Colon (tissue), 2 donors: Measurements from ENCODE around the gene ARID3A.

ENCODE experiments used
- FAIRE-seq: peaks from 2 replicates; lab custom pipeline; 2012; peaks lifted over from hg19 to GRCh38; lab: Jason Lieb, UNC
- donor health status: control.
- donor health status: control.

The ARID3A gene

DNA sequence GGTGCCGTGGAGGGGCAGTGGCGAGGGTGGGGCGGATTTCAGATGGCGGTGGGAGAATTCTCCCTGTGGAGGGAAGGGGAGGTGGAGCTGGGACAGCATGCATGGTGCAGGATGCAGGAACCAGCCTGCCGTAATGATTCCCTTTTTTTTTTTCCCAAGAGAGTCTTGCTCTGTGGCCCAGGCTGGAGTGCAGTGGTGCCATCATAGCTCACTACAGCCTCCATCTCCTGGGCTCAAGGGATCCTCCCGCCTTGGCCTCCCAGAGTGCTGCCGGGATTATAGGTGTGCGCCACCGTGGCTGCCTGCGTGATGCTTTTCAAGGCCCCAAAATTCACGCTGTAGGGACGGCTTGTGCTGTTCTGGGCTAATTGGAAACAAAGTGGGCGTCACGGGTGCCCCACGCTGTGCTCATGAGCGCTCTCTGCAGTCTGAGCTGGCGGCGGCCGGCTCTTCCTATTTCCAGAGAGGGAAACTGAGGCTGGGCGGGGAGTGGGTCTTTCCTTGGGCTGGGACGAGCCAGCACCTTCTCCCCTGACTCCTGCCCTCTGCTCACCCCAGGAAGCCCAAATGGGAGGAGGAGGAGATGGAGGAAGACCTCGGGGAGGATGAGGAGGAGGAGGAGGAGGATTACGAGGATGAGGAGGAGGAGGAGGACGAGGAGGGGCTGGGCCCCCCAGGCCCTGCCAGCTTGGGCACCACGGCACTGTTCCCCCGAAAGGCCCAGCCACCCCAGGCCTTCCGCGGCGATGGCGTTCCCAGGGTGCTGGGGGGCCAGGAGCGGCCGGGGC lies 6.2 kb downstream of the ARID3A start:
- no peak for FAIRE-seq

DNA sequence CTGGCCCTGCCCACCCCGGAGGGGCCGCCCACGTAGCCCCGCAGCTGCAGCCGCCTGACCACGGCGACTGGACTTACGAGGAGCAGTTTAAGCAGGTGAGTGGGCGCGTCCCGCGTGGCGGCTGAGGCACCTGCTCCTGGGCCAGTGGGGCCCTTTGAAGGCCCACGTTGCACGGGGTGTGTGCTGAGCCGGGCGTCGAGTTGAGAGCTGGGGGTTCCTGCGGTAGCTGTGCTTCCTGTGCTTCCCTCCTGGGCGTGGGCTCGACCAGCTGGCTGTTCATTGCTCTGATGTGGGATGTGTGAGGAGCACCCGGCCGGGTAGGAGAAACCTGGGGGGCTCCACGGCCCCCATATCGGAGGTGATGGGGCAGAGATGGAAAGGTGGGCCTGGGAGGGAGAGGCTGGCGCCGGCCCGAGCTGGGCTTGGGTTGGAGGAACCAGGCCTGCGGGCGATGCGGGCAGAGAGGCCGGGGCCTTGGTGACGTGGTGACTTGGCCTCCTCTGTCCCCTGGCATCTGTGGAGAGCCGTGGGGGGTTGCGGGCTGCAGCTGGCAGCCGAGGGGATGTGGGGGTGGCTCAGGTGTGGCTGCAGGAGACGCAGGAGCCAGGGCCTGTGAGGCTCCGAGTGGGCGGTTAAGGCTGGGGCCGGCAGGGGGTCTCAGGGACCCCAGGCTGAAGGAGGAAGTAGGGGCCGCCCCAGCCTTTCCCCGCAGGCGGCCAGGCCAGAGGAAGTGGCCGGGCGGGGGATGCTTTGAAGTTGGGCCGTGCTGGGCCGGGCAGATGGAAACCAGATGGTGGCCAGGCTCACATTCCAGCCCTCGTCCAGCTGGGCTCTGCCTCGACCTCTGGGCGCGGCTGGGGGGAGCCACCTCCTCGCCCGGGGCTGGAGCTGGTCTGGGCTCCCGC lies 7.1 kb downstream of the ARID3A start:
- no peak for FAIRE-seq

DNA sequence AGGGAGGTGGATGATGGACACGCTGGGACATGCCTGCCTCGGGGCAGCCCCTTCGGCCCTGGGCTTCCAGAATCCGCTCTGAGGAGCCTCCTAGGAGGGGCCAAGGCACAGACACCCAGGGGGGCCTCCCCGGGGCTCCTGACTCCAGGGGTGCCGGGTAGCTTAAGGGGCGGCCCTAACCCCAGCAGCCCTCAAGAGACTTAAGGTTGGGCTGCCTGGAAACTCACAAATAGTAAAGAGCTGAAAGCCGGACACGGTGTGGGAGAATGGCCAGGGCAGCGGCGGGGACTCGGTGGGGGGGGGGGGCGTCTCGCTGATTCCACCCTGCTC lies 7.7 kb downstream of the ARID3A start:
- FAIRE-seq = no peak

DNA sequence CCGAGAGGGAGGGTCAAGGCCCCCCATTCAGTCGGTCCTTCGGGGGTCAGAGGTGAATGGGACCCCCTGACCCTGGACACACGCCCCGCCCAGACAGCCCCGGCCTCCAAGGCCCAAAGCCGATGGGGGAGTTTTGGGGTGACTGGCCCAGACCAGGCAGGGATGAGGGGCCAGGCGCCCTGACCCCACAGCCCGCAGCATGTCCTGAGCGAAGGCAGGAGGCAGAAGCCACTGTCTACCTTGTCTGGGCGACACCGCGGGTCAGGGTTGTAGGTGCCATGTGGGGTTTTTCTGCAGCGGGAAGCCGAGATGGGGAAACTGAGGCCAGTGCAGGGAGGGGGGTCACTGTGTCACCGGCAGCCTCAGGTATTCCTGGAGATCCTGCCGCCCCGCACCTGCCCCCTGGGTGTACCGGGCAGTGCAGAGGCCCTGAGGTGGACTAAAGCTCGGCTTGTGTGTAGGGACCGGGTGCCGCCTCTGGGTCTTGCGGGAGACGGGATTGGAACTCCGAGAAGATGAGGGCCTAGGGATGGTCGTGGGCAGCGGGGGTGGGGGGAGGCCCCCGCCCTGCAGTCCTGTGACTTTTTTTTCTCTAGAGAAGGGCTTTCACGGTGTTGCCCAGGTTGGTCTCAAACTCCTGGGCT lies 8.5 kb downstream of the ARID3A start:
- FAIRE-seq = no peak

DNA sequence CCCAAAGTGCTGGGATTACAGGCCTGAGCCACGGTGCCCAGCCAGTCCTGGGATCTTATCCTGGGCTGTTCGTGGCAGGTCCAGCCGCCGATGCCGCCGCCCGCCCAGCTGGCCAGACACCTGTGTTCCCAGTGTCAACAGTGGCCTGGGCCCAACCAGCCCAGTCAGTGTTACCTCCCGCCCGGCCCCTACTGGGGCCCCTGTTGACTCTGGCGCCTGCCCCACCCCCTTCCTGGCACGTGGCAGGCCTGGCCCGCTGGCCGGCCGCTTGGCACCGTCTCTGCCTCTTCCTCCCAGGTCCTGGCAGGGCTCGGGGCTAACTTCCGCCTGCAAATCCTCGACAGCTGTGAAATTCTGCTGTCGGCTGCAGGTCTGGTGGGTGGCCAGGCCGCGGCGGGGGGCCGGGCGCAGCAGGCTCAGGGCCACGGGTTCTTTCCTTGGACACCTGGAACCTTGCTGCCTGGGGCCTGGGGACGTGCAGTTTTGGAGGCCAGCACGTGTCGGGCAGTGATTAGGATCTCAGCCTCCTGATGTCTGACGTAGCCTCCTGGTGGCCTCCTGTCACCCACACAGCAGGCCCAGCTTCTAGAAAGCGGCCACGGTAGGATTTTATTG lies 9.1 kb downstream of the ARID3A start:
- no peak for FAIRE-seq

DNA sequence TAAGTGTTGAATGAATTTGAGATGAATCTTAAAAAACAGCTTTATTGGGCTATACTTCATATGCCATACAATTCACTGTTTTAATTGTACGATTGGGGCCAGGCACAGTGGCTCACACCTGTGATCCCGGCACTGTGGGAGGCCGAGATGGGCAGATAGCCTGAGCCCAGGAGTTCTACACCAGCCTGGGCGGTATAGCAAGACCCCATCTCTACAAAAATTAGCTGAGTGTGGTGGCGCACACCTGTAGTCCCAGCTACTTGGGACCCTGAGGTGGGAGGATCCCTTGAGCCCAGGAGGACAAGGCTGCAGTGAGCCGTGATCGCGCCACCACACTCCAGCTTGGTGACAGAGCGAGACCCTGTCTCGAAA lies 10.3 kb downstream of the ARID3A start:
- FAIRE-seq = no peak

DNA sequence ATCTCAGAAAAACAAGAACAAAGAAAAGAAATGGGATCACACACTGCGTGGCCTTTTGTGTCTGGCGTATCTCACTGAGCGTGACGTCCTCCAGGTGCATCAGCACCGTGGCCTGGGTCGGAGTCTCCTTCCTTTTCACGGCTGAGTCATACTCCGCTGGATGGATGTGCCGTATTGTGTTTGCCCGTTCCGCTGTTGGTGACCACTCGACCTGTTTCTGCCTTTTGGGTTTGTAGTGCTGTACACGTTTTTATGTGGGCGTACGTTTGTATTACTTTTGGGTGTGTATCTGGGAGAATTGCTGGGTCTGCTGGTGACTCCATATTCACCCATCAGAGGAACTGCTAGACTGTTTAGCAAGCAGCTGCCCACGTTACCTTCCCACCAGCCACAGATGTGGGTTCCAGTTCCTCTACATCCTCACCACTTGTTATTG lies 11.4 kb downstream of the ARID3A start:
- FAIRE-seq = no peak

DNA sequence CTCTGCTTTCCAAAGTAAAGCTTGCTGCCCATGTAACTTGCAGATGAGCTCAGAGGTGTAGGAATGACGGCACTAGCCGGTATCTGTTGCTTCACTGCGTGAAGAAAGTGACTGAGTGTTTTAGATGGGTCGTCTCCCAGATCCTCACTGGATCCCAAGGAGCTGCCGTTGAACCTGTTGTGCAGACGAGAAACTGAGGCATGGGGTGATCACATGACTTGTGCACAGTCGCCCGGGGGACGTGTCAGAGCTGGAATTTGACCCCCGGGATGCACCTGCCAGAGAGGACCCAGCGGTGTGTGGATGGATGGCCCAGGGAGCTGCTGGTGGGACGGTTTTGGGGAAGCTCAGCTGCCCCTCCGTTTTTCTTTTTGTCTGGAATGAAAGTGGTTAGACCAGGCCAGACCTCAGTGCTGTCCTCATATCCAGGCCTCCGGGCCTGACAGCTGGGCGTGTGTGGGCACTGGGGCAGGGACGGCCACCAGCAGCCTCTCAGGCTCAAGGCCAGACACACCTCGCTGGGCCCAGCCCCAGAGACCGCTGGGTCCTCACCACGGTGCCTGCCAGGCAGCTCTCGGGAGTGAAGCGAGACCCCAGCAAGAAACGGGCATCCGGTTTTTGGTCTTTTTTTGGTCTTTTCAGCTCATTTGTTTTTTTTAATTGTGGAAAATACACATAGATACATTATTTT lies 12.5 kb downstream of the ARID3A start:
- FAIRE-seq = no peak

DNA sequence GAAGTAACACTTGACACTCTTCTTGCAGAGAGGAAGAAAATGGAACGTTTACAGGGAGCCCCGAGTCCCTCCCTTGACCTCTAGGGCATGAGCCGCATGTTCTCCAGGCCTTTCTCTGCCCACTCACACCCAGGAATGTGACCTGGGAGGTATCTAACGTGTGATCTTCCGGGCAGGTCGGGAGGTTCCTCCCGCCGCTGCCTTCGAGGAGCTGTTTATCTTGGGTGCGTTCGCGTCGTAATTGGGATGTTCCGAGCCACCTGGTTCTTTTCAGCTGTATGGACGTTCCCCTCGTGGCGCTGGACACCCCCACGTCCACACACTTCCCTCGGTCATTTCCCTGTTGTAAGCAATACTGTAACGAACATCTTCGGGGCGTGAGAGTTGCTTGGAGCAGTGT lies 13.6 kb downstream of the ARID3A start:
- no peak for FAIRE-seq

DNA sequence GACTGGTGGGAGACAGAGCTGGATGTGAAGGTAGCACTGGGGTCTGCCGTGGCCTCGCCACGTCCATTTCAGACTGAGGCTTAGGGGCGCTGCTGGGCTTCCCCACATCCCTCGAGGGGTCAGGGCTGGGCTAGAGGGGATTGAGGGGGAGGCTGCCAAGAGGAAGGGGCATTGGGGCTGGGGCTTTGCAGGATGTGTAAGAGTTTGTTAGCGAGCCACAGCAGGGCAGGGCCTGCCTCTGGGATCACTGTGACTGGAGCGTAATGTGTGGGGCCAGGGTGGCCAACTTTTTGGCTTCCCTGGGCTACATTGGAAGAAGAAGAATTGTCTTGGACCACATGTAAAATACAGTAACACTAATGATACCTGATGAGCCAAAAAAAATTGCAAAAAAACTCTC lies 14.1 kb downstream of the ARID3A start:
- FAIRE-seq = no peak

DNA sequence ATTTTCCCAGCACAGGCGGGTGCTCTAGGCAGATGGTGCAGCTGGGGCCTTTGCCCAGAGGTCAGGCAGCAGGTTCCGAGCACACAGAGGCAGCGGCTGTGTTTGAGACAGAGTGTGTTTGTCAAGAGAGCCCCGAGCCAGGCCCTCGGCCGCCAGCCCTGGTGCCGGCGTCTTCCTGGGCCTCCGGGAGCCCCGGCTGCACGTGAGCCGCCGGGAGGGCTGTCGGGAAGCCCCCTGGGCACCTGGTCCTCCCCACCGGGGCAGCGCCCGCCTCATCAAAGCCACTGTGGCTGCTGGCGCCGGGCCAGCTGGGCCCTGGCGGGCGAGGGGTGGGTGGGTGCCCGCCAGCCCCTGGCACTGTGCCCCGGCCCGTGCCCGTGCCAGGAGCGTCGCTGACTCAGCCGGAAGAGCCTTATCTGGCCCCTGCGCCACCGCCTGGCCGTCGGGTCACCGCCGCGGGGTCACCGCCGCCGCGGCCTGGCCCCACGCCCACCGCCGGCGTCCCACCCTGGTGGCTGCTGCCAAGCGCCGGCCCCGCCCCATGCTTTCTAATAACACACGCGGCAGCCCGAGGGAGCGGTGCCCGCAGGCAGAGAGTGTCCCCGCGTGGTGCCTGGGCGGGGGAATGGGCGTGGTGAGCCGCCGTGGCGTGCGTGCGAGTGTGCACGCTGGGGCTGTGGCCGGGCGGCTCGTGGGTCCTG lies 14.9 kb downstream of the ARID3A start:
- FAIRE-seq = no peak

DNA sequence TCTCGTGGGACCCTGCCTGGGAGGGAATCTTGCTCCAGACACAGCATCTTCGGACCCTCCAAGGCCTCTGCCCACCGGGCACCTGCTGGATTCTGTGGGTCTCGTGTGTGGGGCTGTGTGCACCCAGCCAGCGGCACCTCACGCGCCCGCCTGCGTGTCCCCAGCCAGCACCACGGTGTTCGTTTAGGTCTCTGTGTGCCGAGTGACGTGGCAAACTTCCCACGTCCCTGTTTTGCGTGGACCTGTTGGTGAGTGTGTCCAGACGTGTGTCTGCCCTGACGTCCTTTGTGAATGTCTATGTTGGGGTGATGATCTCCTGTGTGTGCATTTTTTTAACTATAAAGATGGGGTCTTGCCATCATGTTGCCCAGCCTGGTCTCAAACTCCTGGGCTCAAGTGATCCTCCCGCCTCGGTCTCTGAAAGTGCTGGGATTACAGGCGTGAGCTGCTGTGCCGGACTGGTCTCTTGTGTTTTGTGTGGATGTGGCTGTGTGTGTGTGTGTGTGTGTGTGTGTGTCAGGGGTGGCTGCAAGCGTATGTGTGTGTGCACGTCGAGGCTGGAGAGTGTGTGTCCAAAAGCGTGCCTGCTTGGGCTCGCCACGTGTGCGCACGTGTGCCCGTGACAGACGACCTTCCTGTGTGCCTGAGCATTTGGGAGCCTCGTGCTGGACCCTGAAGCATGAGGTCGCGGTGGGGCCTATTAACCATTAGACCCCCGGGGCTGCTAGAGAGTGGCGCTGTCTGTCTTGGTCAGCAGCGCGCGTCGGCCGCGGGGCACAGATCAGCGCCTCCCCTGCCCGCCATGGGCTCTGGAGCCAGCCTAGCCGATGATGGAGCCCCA lies 15.7 kb downstream of the ARID3A start:
- no peak for FAIRE-seq

DNA sequence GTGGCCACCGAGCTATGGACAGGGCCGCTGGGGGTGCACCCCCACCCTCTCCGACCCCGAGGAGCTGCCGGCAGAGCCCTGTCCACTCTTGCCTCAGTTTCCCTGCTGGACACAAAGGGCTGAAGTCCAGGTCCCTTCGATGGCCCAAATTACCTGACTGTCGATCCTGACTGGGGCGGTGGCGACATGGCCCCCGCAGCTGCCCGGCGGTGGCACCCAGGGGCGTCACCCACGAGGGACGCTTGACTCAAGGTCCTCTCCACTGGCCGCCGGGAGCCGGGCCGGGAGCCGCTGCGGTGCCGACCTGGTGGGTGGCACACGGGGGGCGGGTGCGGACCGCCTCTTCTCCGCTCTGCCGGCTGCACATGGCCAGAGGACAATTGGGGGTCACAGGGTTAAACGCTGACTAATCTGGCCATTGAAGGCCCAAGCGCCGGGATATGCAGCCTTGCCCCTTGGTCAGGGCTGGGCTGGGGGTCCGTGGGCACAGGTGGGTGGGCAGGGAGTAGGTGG lies 16.4 kb downstream of the ARID3A start:
- no peak for FAIRE-seq

DNA sequence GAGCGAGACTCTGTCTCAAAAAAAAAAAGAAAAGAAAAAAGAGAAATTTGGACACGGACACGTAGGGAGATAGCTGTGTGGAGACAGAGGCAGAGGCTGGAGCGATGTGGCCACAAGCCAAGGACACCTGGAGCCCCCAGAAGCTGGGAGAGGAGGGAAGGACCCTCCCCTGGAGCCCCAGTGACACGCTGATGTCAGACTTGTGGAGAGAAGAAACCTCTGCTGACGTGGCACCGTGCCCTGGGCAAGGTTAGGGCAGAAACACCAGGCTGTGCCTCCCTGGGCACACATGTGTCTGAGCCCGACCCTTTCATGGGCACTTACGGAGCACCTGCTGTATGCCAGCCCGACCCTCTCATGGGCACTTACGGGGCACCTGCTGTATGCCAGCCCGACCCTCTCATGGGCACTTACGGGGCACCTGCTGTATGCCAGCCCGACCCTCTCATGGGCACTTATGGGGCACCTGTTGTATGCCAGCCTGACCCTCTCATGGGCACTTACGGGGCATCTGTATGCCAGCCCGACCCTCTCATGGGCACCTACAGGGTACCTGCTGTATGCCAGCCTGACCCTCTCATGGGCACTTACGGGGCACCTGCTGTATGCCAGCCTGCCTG lies 17.8 kb downstream of the ARID3A start:
- FAIRE-seq = no peak

DNA sequence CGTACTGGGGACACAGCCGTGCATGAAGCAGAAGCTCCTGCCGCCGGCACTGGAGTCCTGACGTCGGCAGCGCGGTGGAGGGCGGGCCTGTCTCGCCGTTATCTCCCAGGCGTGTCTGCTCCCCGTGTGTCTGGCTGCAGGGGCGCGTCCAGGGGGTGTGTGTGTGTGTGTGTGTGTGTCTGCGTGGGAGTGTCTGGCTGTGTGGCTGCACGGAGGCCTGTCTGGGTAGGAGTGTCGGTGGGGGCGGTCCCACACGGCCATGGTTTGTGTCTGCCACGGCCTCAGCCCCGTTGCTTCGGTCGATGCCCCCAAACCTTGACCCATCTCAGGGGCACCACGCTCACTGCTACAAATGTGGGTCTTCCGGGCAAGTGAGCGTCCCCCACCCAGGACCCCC lies 18.3 kb downstream of the ARID3A start:
- no peak for FAIRE-seq

DNA sequence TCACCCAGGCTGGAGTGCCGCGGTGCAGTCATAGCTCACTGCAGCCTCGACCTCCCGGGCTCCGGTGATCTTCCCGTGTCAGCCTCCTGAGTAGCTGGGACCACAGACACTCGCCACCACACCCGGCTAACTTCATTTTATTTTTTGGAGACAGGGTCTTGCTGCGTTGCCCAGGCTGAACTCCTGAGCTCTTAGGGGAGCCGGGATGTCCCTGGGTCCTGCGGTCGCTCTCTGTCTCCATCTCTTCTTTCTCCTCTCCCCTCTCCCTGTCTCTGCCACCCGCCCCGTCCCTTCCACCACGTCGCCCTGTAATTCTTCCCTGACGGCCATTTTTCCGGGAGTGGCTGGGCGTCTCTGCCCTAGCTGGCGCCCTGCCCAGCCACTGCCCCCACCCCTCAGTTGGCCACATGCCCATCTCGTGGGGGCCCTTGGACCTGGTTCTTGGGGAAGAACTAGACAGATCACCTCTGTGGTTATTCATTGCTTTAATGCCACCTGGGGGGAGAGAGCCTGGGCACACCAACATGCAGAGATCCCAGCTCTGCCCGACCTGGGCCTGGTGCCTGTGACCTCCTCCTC lies 18.9 kb downstream of the ARID3A start:
- FAIRE-seq = no peak

DNA sequence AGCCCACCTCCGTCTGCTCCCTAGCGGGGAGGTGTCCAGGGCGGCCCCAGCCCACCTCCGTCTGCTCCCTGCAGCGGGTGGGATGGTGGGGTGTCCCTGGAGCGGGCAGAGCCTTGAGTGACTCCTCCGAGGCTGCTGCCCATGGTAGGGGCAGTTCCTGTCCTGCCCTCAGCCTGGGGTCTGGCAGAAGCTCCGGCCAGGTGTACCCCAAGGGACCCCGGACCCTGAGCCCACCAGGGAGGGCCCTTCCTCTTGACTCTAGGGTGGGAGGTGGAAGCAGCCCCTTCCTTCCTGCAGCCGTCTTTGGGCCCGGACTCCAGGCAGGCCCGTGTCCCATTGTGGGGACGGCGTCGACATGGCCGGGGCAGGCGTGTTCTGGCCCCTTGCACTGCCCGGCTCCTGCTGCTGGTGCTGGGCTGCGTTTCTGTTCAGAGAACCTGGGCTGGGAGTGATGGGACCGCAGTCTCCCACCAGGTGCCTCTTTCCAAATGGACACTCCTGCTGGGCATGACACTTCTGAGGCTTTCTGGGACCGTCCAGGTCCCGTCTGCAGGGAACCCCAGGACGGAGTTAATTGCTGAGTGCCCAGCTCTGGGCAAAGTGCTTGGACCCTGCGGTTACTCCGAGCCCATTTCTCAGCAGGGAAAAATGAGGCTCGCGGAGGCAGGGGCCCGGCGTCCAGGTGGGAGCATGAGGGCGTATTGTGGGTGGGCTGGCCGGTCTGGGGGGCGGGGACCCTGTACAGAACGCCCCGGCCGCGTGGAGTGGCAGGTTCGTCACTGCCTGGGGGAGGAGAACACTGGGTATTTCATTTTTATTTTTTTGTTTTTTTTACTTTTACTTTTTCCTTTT lies 19.8 kb downstream of the ARID3A start:
- no peak for FAIRE-seq

DNA sequence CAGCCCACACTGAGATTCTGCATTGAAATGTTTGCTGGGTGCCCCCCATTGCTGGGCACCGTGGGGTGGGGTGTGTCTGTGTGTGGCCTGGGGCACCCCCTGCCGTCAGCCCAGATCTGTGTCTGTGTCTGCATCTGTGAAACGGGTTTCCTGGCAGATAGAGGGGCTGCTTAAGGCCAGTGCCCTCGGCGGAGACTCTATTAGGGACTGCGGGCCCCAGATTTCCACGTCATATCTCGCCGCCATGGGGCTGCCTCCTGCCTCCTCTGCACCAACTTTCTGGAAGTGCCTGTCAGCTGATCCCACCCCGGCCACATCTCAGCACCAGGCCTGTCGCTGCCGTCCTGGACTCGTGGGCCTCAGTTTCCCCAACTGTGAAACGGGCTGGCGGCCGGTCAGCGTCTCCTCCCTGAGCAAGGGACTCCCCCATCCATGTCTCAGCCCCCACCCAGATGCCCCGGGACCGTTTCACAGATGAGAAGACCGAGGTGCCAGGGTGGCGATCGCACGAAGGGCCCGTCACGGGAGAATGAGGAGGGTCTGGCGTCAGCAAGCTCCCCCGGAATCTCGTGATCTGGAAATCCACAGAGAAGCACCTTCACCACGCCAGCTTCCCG lies 21.4 kb downstream of the ARID3A start:
- no peak for FAIRE-seq
